Sigmoid colon (tissue), 3 donors: Measurements from ENCODE around the gene GLRA3.

Experiments used
- CTCF ChIP-seq, 4 experiments: fragments of 450-650 bp in 3 of 4; fragments of 200-600 bp in 1 of 4; IDR thresholded peaks; one replicate each; pipeline ENCODE4 v1.5.1; 2016 to 2019; ENCODE audit warnings: antibody characterized with exemption in 4 of 4, mild to moderate bottlenecking in 3 of 4, moderate library complexity in 2 of 4
- POLR2A ChIP-seq, 2 donors: fragments of 450-650 bp; IDR thresholded peaks; one replicate each; pipeline ENCODE4 v1.6.1; 2016; ENCODE audit warnings: antibody characterized with exemption in 2 of 2, mild to moderate bottlenecking in 2 of 2, moderate library complexity in 2 of 2

- no peak for TF ChIP-seq POLR2A (IDR thresholded peaks at IDR 0.05)
- no peak for TF ChIP-seq CTCF (IDR thresholded peaks at IDR 0.05)
These were observed 126.0 kb downstream of the GLRA3 start for GRCh38 chr4:174702979-174703478.
